ENCODE measurements around the gene DNAI7.

The DNAI7 gene

DNA sequence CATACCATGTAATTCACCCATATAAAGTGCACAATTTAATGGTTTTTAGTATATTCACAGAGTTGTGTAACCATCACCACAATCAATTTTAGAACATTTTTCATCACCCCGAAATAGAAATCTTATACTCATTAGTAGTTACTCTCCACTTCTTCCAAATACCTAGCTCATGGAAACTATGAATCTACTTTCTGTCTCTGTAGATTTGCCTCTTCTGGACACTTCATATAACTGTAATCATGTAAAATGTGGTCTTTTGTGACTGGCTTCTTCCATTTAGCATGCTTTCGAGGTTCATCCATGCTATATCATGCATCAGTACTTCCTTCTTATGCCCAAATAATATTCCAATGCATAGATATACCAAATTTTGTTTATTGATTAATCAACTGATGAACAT lies 10.8 kb downstream of the DNAI7 start:
- in situ Hi-C loops (cut with MboI; ENCODE audit: low sequenced_read_pairs): no loop called here

- in situ Hi-C loops (cut with MboI; ENCODE audit: low sequenced_read_pairs): no loop called here
Observed at GRCh38 chr12:25182765-25183164, 12.2 kb downstream of the DNAI7 start.

GRCh38 chr12:25162866-25163265 lies 32.1 kb downstream of the DNAI7 start:
- in situ Hi-C loops (cut with MboI; ENCODE audit: low sequenced_read_pairs): no loop called here

DNA sequence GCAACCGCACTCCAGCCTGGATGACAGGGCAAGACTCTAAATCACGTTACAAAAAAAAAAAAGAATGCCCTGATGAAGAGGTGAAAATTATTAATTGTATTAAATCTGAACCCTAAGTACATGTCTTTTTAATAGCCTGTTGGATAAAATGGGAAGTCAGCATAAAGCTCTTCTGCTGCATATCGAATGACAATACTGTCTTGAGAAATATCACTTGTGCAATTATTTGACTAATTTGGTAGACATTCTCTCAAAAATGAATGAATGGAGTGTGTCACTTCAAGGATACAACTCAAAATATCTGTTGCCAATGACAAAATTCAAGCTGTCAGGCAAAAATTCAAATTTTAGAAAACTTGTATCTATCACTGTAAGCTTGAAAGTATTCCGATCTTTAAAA lies 38.9 kb downstream of the DNAI7 start:
- in situ Hi-C loops (cut with MboI; ENCODE audit: low sequenced_read_pairs): no loop called here

- in situ Hi-C loops (cut with MboI; ENCODE audit: low sequenced_read_pairs): no loop called here
Observed at GRCh38 chr12:25155022-25155576, 39.9 kb downstream of the DNAI7 start.

- in situ Hi-C loops (cut with MboI; ENCODE audit: low sequenced_read_pairs): no loop called here
Observed at GRCh38 chr12:25152055-25152454, 42.9 kb downstream of the DNAI7 start.

DNA sequence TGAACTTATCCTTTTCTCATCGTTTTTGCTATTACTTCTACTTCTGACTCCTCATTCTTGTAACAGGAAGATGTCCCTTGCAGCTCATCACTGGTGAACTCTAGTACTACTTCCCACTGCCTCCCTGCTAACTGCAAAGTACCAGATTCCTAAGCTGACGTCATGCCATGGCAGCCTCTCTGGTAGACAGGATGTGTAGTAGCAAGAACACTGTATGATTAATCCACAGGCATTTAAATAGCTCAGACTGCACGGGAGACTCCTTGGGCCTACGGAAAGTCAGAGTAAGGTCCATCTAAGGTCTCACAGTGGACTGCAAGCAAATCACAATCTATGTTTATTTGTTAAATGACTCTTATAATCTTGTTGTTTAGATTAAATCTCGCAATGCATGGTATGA lies 43.5 kb downstream of the DNAI7 start:
- in situ Hi-C loops (cut with MboI; ENCODE audit: low sequenced_read_pairs): no loop called here

DNA sequence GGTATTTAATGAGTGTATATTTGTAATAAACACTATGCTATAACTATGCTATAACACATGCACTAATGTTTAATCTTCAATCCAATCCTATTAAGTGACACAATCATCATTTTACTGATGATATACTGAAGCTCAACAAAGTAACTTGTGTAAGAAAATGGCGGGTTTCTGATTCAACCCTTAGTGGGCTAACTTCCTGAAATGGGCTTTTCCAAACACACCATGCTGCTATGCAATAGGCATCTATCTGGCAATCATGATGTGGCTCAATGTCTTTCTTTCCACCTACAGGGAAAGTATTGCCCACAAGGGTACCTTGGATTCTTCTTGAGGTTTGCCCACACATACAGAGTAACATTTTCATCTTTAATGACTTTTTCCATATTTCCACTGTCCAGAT lies 48.3 kb downstream of the DNAI7 start:
- in situ Hi-C loops (cut with MboI; ENCODE audit: low sequenced_read_pairs): no loop called here

DNA sequence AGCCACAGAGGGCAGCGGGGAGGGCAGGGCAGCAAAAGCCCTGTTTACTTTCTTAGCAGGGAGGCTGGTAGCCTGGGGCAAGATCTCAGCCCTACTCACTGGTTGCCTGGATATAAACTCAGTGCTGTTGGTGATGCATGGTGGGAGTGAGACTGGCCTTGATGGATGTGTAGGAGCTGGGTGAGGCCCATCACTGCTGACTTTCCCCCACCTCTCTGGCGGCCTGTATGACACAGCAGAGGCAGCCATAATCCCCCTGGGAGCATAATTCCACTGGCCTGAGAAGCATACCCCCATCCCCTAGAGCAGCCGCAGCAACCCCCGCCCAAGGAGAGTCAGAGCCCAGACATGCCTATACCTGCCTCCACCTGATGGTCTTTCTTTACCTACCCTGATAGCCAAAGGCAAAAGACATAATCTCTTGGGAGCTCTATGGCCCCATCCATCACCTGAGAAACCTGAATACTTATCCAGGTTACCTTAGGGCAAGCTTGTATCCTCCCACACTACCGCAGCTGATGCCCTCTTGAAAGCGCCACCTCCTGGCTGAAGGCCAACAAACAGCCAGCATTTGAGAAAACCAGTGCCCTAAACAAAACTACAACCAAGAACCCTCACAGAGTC lies 59.3 kb downstream of the DNAI7 start:
- in situ Hi-C loops (cut with MboI; ENCODE audit: low sequenced_read_pairs): no loop called here

GRCh38 chr12:25131270-25131669 lies 63.7 kb downstream of the DNAI7 start:
- in situ Hi-C loops (cut with MboI; ENCODE audit: low sequenced_read_pairs): no loop called here

- in situ Hi-C loops (cut with MboI; ENCODE audit: low sequenced_read_pairs): no loop called here
Observed at GRCh38 chr12:25130741-25131188, 64.2 kb downstream of the DNAI7 start.

DNA sequence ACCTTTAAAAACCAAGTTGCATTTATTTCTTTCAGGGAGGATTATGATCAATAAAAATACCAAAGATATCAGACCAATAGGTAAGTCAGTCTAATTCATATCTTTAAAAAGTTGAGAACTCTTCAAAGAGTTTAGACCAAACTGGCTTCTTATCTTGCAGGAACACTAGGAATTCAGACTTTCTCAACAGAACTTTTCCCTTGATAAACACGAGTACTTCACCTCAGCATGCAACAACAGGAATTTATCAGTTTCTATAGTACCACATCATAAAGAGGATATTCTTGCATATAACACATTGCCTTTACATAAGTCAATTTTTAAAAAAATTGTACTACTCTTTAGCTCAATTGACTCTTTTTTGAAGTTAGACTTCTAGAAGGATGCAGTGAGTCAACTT lies 68.2 kb downstream of the DNAI7 start:
- in situ Hi-C loops (cut with MboI; ENCODE audit: low sequenced_read_pairs): no loop called here

- in situ Hi-C loops (cut with MboI; ENCODE audit: low sequenced_read_pairs): no loop called here
Observed at GRCh38 chr12:25126101-25126500, 68.9 kb downstream of the DNAI7 start.

DNA sequence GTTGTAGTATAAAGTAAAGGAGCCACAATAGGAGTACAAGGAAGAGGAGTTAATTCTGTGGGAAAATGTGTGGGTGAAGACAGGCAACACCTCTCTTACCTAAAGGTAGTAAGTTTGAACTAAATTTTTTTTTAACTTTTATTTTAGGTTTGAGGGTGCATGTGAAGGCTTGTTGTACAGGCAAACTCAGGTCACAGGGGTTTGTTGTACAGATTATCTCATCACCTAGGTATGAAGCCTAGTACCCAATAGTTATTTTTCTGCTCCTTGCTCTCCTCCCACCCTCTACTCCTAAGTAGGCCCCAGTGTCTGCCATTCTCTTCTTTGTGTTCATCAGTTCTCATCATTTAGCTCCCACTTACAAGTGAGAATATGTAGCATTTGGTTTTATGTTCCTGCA lies 70.5 kb downstream of the DNAI7 start:
- in situ Hi-C loops (cut with MboI; ENCODE audit: low sequenced_read_pairs): no loop called here

GRCh38 chr12:25123126-25123525 lies 71.8 kb downstream of the DNAI7 start:
- in situ Hi-C loops (cut with MboI; ENCODE audit: low sequenced_read_pairs): no loop called here

- in situ Hi-C loops (cut with MboI; ENCODE audit: low sequenced_read_pairs): no loop called here
Observed at GRCh38 chr12:25121916-25122315, 73.0 kb downstream of the DNAI7 start.

DNA sequence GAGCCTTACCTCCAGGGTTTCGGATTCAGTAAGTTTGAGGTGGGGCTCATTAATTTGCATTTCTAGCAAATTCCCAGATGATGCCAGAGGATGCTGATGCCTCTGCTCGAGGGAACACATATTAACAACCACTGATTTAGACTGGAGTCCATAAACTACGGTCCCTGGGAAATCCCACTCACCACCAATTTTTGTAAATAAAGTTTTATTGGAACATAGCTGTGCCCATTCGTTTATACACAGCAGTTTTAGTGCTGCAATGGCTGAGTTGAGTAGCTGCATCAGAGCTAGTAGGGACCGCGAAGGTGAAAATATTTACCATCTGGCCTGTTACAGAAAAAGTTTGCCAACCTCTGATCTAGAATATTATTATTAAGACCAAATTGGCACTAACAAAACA lies 73.8 kb downstream of the DNAI7 start:
- in situ Hi-C loops (cut with MboI; ENCODE audit: low sequenced_read_pairs): no loop called here

DNA sequence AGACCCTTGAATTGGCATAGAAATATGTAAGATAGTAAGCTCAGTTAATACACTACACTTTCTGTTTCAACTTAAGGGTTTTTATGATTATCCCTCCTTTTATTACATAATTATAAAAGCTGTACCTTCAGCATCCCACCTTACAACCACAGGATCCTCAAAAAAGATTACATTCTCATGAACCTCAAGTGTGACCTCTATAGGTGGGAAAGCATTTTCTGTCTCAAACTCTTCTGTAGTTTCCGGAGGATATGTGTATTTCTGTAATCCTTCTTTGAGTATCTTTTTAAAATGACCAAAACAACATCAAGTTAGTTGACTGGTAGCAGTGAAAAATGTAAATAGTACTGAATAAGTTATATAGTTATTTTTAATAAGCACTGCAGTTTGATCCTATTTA lies 75.9 kb downstream of the DNAI7 start:
- in situ Hi-C loops (cut with MboI; ENCODE audit: low sequenced_read_pairs): no loop called here

DNA sequence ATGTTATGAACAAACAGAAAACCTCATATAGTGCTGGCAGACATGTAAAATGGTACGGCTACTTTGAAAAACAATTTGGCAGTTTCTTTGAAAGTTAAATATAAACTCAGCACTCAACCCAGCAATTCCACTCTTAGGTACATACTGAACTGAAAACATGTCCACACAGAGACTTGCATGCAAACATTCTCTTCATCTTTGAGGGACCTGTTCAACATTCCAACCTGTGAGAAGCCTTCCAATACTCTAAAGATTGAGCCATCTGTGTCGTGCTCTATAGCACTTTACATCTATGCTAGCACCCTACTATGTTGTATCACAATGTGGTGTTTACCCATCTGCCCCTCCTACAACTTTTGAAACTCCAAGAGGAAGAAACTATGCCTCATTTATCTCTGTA lies 79.3 kb downstream of the DNAI7 start:
- in situ Hi-C loops (cut with MboI; ENCODE audit: low sequenced_read_pairs): no loop called here

GRCh38 chr12:25113651-25114050 lies 81.3 kb downstream of the DNAI7 start:
- in situ Hi-C loops (cut with MboI; ENCODE audit: low sequenced_read_pairs): no loop called here

DNA sequence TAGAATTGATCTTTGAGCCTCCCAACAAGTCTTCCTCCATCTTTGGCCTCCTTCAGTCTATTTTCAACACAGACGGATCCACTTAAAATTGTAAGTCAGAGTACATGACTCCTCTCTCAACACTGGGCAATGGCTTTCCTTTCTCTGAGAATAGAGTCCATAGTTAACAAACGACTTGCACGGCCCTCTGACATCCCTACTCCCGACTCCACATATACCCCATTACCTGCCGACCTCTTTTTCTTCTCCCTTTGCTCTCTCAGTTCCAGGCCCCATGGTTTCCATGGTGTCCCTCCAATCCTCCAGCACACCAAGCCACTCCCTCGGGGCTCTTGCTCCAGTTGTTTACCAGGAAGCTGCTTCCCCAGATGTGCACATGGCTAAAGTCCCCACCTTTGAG lies 84.7 kb downstream of the DNAI7 start:
- in situ Hi-C loops (cut with MboI; ENCODE audit: low sequenced_read_pairs): no loop called here

GRCh38 chr12:25107920-25108319 lies 87.0 kb downstream of the DNAI7 start:
- in situ Hi-C loops (cut with MboI; ENCODE audit: low sequenced_read_pairs): no loop called here

- in situ Hi-C loops (cut with MboI; ENCODE audit: low sequenced_read_pairs): no loop called here
Observed at GRCh38 chr12:25106818-25107217, 88.1 kb downstream of the DNAI7 start.

Data from hTERT RPE-1 (cell line).